HG02763 (cell line): ENCODE data around the gene FNDC8.
"Not testable (repeated sequence)": the region's sequence is repeated elsewhere in the genome, so short reads cannot be mapped to it uniquely, and the experiment has no call there.

Experiments
- ATAC-seq: cut with Tn5 transposase; IDR thresholded peaks from one replicate; pipeline ENCODE4 v1.9.1; 2021; ENCODE audit warnings: mild to moderate bottlenecking, moderate library complexity; ENCODE audit not compliant: unreplicated experiment

Gene FNDC8

DNA sequence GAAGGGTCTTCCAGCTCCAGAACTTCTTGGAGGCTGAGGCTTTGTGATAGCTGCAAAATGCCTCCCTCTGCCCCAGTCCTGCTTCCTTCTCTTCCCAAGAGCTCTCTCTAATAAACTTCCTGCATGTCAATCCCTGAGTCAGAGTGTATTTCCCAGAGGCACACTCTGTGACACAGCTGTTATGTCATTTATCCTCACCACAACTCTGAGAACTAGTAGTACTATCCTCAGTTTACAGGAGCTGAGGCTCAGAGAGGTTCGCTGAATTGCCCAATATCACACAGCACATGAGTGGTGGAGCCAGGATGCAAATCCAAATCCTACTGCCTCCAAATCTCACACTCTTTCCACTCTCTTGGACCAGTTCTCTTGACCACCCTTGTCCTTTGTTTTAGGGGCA is 46.3 kb downstream of the FNDC8 start:
- ATAC-seq, result no peak

GRCh38 chr17:35169835-35170363 is 48.5 kb downstream of the FNDC8 start:
- no peak for ATAC-seq

DNA sequence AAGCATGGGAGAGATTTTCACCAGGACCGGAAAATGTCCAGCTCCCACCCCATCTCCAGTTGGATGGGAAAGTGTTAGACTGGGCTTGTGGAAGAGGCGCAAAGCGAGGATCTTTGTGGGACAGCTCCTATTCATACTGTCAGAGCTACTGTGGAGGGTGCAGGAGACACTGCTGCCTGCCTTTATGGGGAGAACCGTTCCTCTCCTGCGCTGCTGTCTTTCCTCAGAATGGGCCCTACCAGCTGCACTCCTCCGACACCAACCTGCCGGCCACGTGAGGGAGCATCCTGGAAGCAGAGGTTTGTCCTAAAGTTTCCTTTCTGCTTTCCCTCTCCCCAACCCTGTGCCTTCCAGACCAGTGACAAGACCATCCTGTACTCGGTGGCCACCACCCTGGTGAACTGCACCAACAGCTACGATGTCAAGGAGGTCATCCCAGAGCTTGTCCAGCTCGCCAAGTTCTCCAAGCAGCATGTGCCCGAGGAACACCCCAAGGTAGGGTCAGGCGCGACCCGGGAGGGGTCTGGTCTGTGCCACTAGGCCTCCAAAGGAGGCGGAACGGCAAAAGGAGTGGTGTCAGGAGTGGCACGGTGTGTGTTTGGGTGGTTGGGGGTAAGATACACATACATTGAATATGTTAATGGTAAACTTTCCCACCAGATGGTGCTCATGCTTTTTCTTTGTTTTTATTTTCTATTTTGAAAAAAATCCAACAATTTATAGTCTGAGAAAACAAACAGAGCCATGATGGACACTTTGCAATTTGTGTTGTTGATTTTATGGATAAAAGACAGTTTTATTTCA is 49.8 kb downstream of the FNDC8 start:
- no peak for ATAC-seq

GRCh38 chr17:35171834-35172233 is 50.4 kb downstream of the FNDC8 start:
- no peak for ATAC-seq

- ATAC-seq, result not testable (repeated sequence)
Measured at GRCh38 chr17:35172321-35172720, 50.9 kb downstream of the FNDC8 start.

DNA sequence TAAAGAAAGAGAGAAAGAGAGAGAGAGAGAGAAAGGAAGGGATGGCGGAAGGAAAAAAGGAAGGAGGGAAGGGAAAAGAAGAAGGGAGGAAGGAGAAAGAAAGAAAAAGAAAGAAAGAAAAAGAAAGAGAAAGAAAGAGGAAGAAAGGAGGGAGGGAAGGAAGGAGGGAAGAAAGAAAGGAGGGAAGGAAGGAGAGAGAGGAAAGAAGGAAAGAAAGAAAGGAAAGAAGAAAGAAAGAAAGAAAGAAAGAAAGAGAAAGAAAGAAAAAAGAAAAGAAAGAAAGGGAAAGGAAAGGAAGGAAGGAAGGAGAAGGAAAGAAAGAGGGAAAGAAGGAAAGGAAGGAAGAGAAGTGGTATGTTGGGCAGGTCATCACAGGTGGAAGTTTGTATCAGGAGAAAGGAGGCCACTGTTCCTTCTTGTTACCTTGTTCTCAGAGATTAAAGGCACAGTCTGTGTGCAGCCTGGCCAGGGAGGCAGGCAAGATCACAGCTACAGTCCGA is 53.5 kb downstream of the FNDC8 start:
- no peak for ATAC-seq

- ATAC-seq, result no peak
Measured at GRCh38 chr17:35175638-35176415, 54.4 kb downstream of the FNDC8 start.

DNA sequence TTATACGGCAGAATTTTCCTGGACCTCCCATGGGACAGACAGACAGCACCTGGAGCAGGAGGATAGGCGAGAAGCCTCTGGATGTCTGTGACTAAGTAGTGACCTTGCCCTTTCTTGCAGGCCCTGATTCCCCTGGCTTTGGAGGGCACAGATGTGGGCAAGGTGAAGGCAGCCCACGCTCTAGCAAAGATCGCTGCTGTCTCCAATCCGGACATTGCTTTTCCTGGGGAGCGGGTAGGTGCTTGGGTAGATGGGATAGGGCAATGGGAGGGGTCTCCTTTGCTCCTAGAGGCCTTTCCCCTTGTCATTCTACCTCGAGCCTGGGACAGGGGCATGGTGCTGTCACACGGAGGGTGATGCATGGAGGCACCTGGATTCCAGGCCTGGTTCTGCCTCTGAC is 55.5 kb downstream of the FNDC8 start:
- ATAC-seq, result no peak

GRCh38 chr17:35179379-35179778 is 58.0 kb downstream of the FNDC8 start:
- ATAC-seq, result not testable (repeated sequence)
